NCI-H748 treated with DMSO at 0.1 percent for 48 hours (cell line): ENCODE measurements around the gene CCDC142.
"Not testable (repeated sequence)": the region's sequence is repeated elsewhere in the genome, so short reads cannot be mapped to it uniquely, and the experiment has no call there.

Experiments
- DNase-seq: peaks from one replicate; lab custom pipeline; 2025; lab: John Stamatoyannopoulos, UW

The CCDC142 gene

DNA sequence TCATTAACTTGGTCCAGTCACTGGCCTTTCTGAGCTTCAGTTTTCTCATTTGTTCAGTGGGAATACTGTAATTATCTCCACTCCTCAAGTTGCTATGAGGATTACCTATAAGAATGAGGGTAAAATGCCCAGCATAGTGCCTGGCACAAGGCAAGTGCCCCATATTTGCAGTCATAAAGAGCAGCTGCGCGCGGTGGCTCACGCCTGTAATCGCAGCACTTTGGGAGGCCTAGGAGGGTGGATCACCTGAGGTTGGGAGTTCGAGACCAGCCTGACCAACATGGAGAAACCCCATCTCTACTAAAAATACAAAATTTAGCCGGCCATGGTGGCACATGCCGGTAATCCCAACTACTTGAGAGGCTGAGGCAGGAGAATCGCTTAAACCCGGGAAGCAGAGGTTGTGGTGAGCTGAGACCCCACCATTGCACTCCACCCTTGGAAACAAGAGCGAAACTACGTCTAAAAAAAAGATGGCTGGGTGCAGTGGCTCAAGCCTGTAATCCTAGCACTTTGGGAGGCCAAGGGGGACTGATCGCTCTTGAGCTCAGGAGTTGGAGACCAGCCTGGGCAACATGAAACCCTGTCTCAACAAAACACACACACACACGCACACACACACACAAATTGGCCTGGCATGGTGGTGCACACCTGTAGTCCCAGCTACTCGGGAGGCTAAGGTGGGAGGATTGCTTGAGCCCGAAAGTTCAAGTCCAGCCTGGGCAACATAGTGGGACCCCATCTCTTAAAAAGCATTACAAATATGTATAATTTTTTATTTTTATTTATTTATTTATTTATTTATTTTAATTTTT, 40.1 kb downstream of the CCDC142 start:
- DNase-seq = not testable (repeated sequence)

DNA sequence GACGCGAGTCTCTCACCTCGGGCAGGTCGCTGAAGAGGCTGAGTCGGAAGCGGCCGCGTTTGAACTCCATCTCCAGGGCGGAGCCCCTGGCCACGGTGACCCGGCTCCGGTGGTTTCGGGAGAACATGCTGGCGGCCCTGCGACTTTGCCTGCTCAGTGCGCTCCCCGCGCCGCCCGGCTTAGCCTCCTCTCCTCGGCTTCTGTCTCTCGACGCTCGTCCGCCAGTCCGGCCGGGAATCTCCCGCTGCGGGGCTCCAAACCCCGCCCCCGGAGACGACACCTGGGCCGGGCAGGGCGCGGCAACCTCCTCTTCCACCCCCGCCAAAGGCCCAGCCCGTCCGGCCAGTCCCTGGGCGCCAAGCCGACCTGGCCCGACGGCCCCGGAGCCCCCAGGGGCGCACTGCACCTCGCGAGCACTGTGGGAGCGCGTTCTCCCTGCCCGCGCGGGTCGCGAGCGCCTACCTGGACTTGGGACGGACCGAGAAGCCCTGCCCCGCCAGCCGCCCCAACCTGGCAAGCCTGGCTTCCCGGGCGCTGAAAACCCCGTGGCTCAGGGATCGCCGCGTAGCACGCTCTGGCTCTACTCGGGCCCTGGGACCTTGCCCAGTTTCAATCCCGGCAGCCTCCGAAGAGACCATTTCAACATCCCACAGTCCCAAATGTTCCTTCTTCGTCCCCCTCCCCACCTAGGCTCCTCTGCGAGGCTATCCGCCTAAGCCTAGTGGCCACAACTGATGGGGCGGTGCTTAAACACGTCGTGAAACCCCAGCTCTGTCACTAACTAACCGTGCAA, 40.9 kb downstream of the CCDC142 start, which contains the start of gene RTKN:
TSS of gene RTKN (minus strand) at position 248 of the 793 bp plus-strand sequence. CDS start at position 127, 121 bp downstream.
- DNase-seq = no peak

DNA sequence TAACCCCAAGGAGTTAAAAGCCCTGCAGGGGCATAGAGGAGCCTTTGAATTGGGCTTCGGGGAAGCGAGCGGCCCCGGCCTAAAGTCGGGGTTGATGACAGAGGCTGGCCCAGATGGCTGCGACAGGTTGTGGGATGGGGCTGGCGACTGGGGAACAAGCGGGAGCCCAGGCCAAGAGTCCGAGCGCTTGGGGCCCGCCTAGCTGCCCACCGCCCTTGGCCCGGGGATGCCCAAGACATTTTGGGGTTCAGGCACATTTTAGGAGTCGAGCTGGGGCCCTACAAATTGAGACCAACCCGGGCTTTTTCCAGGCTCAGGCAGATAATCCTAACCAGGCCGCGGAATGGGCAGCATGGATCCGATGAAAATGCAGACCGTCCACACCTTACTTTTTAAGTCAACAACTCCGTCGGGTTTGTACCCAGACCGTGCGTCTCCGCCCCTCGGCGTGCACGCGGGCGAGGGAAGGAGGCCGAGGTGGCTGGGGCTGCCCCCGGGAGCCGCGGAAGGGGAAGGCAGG, 41.6 kb downstream of the CCDC142 start:
- DNase-seq = no peak

DNA sequence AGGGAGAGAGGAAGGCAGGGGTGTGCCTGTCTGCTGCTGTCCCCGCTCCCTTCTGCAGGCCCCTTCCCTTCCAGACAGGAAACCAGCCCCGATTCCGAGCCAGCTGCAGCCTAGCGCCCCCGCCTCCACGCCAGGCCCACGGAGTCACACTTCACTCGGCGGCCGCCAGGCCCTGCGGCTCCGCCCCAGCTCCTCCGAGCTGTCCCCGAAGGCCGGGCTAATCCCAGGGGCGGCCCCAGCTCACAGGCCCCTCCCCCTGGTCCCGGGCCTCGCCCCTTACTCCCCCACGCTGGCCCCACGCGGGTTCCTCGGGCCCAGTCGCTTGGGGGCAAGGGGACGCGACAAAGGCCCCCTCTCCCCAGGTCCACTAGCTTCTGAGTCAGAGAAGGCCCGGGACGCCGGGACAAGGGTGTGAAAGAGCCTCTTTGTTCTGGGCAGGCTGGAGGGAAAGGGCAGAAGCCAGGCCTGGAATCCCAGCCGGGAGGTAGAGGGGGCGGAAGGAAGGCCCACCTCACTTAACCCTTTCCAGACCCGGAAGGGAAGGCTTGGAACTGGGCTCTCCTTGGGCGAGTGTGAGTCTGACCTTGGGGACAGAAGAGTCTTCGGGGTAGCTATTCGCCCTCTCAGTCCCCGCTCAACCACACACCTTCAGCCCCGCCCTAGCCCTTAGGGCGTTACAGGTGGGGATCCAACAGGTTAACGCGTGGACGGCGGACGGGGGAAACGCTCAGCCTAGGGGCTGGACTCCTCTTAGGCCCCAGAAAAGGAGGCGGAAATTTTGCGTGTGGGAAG, 42.2 kb downstream of the CCDC142 start:
- DNase-seq = peak; percentile 34

DNA sequence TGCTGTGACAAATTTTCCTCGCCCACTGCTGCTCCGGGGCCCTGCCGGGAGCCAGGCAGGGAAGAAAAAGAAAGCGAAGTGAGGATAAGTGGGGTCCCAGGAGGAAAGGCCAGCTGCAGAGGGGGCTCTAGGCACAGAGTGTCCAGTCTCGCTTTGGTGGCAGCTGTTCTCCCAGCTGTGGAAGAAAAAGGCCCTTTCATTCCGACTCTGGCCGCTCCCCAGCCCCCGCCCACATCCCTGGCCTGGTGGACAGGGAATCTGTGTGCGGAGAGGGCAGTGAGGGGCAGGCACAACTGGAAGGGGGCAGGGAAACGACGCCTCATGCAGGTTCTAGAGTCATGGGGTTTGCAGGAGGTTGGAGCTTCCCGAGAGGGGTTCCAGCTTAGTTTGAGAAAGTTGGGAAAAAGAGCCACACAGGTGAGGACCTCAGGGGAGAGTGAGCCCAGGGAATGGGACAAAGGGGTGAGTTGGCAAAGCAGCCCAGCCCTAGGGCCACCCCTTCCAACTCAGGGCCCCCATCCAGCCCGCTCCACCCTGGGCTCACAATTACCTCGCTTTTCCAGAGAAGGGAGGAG, 42.9 kb downstream of the CCDC142 start:
- DNase-seq = no peak

DNA sequence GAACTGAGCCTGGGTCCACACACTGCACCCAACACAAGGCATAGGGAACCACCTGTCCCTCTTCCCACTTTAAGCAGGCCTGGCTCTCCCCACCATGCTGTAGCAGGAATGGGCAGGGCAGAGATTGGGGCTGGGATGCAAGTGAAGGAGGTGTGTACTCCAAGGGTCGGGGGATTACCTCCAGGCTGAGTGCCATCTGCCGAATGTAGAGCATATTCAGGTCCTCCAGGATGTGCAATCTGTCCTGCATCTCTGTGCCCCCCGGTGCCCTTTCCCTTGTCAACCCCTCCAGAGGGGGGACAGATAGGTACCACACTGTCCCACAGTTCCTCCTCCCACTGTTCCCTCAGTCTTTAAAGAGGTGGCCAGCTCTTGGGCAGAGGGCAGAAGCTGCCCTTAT, 43.4 kb downstream of the CCDC142 start:
- no peak for DNase-seq

DNA sequence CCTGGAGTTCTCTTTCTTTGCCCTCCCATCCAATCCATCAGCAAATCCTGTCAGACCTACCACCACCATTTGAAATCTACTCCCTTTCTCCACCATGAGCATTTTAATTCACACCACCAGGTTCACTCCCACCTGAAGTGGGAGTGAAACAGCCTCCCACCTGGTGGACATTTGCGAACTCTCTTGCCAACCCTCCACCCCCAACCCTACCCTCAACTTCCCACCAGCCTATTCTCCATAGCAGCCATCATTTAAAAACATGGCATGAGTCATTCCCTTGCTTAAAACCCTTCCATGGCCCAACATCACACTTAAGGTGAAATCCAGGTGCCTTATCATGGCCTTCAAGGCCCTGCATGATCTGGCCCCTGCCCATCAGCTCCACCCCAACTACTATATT, 44.5 kb downstream of the CCDC142 start:
- DNase-seq = no peak

DNA sequence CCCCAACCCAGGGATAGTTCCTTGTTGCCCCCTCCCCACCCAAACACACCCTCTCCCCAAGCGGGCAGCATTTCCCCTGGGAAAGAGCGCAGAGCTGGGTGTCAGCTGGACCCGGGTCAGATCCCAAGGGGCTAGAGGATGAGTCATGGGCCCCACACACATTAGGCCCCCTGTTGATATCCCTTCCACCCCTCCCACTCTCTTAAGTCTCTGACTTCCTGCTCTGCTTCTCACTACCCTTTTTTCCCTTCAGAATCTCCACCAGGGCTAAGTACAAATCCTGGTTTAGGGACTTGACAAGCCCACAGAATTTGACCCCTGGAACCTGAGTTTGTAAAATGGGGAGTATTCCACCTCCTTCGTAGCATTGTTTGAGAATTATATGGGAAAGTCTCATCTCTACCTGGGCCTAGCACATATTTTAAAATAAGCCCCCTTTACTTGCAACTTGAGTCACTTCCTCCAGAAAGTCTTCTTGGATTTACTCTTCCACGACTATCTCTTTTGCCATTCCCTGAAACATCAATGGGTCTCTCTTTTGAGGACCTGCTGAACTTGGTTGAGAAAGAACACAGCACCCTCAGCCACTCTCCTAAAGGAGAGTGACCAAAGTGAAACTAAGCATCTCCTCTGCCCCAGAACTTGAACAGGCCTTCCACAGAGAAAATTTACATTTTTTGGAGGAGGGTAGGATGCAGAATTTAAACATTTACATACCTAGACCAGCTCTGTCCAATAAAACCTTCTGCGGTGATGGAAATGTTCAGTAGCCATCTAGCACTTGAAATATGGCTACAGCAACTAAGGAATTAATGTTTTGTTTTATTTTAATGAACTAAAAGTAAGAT, 45.7 kb downstream of the CCDC142 start:
- no peak for DNase-seq

DNA sequence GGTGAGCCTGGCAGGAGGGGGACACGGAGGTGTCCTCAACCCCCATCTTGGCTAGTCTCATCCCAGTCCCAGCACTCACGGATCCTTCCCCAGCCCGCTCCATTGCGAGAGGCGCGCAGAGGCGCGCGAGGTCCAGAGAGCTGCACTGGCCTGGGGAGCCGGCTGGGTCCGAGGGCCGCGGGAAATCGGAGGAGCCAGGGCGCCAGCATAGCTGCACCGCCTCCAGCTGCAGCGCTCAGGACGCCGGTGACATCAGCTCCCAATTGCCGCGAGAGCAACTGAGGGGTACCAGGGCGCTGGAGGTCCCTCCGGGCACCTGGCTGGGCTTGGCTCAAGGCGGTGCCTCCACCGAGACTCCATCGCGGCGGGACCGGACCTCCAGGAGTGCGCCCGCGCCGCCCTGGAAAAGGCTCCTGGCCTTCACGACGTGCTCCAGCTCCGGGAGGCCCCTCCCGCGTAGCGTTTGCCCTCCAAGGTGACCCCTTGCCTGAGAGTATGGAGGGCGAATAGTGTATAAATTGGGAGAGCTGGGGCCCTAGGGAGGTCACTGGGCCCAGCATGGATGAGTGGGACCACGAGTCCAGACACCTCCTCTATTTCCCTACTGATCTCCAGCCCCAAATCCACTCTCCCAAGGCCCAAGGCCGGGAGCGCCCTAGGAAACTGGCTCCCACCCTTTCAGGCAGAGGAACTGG, 46.5 kb downstream of the CCDC142 start:
- no peak for DNase-seq

DNA sequence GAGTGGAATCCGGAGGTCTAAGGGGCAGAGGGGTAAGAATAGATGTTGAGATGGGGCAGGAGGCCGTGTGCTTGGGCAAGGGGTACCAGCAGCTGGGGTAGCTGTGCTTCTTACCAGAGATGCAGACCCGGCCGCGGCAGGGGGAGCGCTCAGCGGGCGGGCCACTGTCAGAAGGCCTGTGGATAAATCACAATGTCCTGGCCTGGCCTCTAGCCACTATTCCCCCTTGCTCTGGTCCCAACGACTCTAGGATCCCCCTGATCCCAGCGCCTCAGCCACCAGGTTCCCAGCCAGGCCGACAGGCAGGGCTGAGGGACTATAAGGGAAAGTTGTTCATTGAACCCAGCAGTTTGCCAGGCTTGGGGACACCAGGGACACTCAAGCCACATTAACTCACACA, 52.3 kb downstream of the CCDC142 start:
- DNase-seq = no peak

DNA sequence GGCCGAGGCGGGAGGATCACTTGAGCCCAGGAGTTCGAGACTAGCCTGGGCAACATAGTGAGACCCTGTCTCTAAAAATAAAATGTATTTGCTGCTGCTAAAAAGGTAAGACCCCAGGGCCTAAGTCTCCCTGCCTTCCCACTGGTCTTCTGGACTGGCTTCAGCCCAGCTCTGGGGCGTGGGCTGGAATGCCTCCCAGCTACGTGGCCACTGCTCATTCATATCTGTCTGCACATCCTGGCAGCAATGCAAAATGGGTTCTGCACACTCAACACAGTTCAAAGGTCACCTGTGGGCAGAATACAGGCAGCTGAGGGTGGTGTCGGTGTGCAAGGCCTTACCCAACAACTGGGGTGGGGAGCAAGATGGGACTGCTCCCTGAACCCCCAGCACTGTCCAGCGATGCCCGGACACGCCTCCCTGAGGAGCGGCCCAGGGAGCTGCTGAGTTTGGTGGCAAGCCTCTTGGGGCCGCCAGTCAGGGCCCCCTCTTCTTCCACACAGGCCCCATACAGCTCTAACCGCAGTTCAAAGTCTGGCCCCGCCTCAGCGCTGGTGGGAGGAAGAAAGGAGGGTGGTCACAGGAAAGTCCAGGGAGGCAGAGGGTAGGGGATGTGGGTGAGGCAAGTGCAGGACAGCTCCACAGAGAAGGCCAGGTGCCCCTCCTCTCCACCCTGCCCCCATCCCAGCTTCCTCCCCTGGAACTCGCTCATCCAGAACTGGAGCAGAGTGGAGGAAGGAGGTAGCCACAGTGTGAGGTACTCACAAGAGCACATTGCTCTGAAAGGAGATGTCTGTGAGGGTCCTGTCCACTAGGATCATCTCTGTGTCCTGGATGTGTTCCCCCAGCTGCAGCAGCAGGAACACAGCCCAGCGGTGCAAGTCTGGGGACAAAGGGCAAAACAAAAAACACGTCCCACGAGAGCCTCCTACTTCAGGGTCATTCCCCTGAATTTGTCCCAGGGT, 53.0 kb downstream of the CCDC142 start:
- DNase-seq = no peak

DNA sequence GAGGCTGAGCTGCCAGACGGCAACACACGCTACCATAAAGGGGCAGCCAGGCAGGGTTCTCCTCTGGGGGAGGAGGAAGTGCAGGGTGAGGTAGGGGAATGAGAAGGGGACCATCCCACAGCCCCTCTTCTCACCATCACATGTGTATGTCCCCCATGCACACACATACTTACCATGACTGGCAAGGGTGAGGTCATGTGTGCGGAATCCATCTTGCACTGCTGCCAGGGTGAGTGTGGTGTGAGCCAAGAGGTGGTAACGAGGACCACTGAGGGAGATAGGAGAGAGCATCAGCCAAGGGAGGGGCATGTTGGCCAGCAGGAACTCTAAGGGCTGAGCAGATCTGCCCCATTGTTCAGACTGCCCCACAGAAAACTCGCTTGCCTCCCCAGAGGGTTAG, 54.1 kb downstream of the CCDC142 start:
- DNase-seq = no peak

DNA sequence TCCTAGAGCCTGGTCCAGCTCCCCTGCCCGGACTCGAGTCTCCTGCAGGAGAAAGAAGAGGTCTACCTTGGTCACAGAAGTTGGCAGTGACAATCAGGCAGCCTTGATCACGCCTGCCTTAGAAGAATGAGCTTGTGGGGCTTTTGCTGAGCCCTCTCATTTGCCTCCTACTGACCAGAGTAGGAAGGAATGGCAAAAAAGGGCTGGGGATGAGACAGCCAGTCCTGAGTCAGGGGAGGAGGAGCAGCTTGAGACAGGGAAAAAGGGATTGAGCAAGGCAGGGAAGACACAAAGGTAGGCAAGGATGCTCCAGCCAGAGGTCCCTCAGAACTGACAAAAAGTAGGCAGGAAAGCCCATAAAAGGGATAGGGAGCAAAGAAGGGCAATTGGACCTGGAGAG, 55.2 kb downstream of the CCDC142 start:
- DNase-seq = no peak

DNA sequence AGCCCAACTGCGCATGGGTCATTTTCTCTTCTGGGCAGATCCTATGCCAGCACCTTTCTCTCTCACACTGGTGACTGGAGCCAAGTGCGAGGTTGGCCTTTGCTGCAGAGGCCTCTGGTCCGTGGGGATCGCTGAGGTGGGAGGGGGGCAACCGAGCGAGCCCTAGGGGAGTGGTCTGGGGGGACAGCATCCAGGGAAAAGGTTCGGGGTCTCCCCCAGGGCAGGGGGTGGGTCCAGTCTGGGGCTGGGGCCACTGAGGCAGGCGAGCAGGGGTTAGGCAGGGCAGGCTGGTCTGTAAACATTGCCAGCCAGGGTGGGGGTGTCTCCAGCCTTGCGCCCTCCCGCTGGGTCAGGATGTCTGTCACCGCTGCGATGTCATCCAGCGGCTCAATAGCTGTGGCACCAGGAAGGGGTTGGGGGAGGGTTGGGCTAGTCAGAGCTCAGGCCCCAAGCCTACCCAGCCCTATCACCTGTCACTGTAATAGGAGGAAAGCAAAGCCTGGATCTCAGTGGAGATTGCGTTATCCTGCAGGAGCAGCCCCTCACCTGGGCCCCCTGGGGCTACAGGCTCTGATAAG, 56.5 kb downstream of the CCDC142 start:
- no peak for DNase-seq

DNA sequence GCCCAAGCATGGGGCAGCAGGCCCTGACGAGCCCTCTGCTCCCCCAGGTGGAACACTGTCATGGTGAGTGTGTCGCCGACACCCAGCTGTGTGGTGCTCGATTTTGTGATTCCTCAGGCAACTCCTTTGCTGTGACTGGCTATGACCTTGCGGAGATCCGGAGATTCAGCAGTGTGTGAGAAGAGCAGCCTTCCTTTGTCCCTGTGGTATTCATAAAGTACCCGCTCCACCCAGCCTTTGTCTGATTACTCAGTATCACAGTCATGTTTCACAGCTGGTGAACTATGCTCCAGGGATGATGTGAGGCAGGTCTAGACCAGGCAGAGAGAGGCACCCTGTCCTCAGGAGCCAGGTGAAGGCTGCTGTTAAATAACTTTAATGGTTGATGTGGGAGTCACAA, 57.3 kb downstream of the CCDC142 start:
- no peak for DNase-seq

DNA sequence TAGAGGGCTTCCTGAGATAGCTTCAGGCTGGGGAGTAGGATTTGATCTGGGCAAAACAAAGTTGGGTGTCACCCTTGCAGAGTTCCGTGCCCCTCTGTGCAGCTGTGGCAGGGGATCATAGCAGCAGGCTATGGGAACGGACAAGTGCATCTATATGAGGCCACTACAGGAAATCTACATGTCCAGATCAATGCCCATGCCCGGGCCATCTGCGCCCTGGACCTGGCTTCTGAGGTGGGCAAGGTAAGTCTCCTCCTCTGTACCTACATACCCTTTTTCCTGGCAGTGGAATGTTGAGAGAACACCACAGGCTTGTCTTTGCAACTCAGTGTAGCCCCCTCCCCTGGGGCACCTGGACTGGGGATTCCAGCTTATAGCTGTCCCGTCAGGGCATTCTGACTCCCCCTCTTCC, 57.8 kb downstream of the CCDC142 start:
- DNase-seq = no peak

DNA sequence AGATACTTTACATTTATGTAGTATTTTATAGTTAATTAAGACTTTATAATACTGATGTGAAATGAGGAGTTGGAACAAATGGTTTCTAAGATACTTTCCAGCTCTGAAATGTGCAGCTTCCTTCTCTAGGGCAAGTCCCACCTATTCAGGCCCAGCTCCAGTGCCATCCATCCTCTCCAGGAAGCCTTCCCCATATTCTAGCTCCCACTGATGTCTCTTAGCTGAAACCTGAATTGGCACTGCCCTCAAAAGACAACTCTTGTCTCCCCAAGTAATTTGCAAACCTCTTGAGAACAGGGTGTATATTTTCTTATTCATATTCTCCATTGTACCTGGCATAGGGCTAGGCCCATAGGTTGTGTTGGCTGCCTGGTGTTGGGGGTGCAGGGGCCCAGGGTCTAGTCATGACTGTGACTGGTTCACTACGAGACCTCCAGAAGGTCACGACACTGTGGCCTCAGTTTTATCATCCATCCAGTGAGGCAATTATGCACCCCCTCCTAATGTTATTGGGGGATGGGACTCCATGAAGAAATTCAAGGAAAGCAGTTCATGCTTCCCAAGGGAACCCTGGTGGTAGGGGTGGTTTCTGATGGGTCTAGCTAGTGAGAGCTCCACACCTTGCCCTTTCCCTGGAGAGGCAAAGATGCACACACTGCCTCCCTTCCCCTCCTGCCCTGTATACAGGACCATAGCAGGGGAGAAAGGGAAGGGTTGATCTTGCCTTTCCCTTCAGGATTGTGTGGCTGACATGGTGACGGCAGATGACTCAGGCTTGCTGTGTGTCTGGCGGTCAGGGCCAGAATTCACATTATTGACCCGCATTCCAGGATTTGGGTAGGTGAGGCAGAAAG, 58.4 kb downstream of the CCDC142 start:
- DNase-seq = no peak
